Thoracic aorta (tissue), 2 donors: ENCODE results near the gene GPN2. TPM values are rescaled to one million over a fixed set of nuclear protein-coding genes. Genes with fewer than 3 reads are reported as not detected.

Source experiments
- ATAC-seq: fragments of 150-250 bp; one replicate; pipeline ENCODE4 v1.8.0; 2017; ENCODE audit warnings: low read depth; ENCODE audit not compliant: insufficient number of reproducible peaks, low FRiP score
- DNase-seq: peaks from one replicate; pipeline ENCODE4 v3.0.0-alpha.2; 2020; ENCODE audit warnings: low spot score
- H3K27ac ChIP-seq, 2 donors: fragments of 200-600 bp; sonication (generic); 1 replicate in 1 of 2; 2 replicates in 1 of 2; pipeline ENCODE4 v1.5.1; 2016; ENCODE audit warnings: mild to moderate bottlenecking in 2 of 2, moderate library complexity in 2 of 2
- H3K27me3 ChIP-seq: fragments of 200-600 bp; sonication (generic); replicated peaks from 2 replicates; pipeline ENCODE4 v1.6.0; 2016; ENCODE audit warnings: mild to moderate bottlenecking; ENCODE audit not compliant: insufficient read depth
- H3K36me3 ChIP-seq: fragments of 200-600 bp; sonication (generic); one replicate; pipeline ENCODE4 v1.5.1; 2016
- H3K4me1 ChIP-seq, 2 donors: fragments of 200-600 bp; sonication (generic); 1 replicate in 1 of 2; 2 replicates in 1 of 2; pipeline versions ENCODE4 v1.5.1 to v1.6.0; 2016; ENCODE audit warnings: low read depth in 2 of 2, mild to moderate bottlenecking in 1 of 2; ENCODE audit not compliant: control insufficient read depth in 1 of 2
- H3K4me3 ChIP-seq: fragments of 200-600 bp; sonication (generic); 2 replicates; pipeline ENCODE4 v1.5.1; 2016; ENCODE audit warnings: mild to moderate bottlenecking
- H3K9me3 ChIP-seq: fragments of 200-600 bp; sonication (generic); 2 replicates; pipeline ENCODE4 v1.5.1; 2016
- CTCF ChIP-seq: fragments of 200-600 bp; sonication (generic); IDR thresholded peaks from one replicate; pipeline ENCODE4 v1.5.1; 2019; ENCODE audit warnings: antibody characterized with exemption
- total RNA-seq, 2 donors: library from RNA; depleted of rRNA; stranded (reverse); fragments of >200 nt; gene quantifications; one replicate each; pipeline versions ENCODE4 v1.1.0 to v1.2.3, GENCODE V29; 2016

GPN2 gene
- total RNA-seq, result 10 to 100 TPM in 1 of 2 donors, 1 to 10 TPM in 1; 8.8 to 15.0 TPM

GRCh38 chr1:26889551-26890466, at the start of gene GPN2:
Gene GPN2 (minus strand): TSS chr1:26890283. CDS start chr1:26890096, 187 bp downstream.
- Histone ChIP-seq H3K36me3 (peaks cover 48% of the 10 kb centered on the region), H3K9me3 (no peaks in the 10 kb centered on the region), H3K27me3 (no peaks in the 10 kb centered on the region), H3K27ac (peak within 1 kb of the TSS; percentile 87 to 88), H3K4me1 (peaks cover 14 to 18% of the 10 kb centered on the region in 2 donors), H3K4me3 (peak within 1 kb of the TSS; percentile 84)
- DNase-seq (peak; percentile 21), ATAC-seq (peak; percentile 41)
- TF ChIP-seq CTCF, result no peak

- Histone ChIP-seq H3K27me3 (no peaks in the 10 kb centered on the region), H3K4me3 (no peak overlapping the region), H3K9me3 (no peaks in the 10 kb centered on the region), H3K27ac (no peak overlapping the region), H3K36me3 (peaks cover 29% of the 10 kb centered on the region), H3K4me1 (no peaks in the 10 kb centered on the region)
- TF ChIP-seq CTCF, result no peak
- DNase-seq, result no peak
- no peak for ATAC-seq
These were observed 48.6 kb upstream of the GPN2 start for GRCh38 chr1:26938659-26939025.

GRCh38 chr1:26938004-26938658, 48.0 kb upstream of the GPN2 start:
- no peaks in the 10 kb centered on the region for H3K27me3 ChIP-seq
- H3K9me3 ChIP-seq, result no peaks in the 10 kb centered on the region
- no peak for DNase-seq
- H3K4me1 ChIP-seq, result no peaks in the 10 kb centered on the region
- TF ChIP-seq CTCF, result no peak
- H3K27ac ChIP-seq, result no peak overlapping the region
- ATAC-seq, result no peak
- H3K4me3 ChIP-seq, result no peak overlapping the region
- peaks cover 24% of the 10 kb centered on the region for H3K36me3 ChIP-seq

DNA sequence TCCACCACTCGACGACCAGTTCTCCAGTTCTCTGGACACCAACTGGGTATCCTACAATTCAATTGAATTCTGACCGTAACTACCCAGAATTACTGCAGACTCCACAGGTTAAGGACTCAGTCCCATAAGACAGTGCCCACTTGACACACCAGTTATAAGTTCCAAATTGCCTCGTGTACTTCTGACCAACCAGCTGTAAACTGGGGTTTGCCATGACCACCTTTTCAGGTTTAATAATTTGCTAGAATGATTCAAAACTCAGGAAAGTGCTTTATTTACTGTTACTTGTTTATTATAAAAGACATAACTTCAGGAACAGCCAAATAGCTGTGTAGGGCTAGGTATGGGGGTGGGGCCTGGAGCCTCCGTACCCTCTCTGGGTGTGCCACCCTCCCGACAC, 46.7 kb upstream of the GPN2 start:
- no peak for DNase-seq
- no peak for ATAC-seq
- no peak overlapping the region for H3K4me3 ChIP-seq
- H3K27me3 ChIP-seq, result no peaks in the 10 kb centered on the region
- no peak overlapping the region for H3K27ac ChIP-seq
- no peaks in the 10 kb centered on the region for H3K9me3 ChIP-seq
- H3K4me1 ChIP-seq, result no peaks in the 10 kb centered on the region
- peaks cover 13% of the 10 kb centered on the region for H3K36me3 ChIP-seq
- no peak for TF ChIP-seq CTCF

DNA sequence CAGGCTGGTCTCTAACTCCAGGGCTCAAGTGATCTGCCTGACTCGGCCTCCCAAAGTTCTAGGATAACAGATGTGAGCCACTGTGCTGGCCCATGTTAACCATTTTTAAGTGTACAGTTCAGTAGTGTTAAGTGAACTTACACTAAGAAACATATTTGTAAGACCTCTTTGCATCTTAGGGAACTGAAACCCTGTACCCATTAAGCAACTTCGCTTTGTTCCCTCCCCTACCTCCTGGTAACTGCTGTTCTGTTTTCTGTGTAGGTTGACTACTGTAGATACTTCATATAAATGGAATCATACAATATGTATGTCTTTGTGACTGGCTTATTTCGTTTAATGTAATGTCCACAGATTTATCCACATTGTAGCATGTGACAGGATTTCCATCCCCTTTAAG, 42.4 kb upstream of the GPN2 start:
- Histone ChIP-seq H3K36me3 (peaks cover 20% of the 10 kb centered on the region), H3K9me3 (no peaks in the 10 kb centered on the region)
- no peak for ATAC-seq

More for the DNA sequence above, 42.4 kb upstream of the GPN2 start:
- Histone ChIP-seq H3K4me3 (no peak overlapping the region), H3K4me1 (no peaks in the 10 kb centered on the region), H3K27me3 (no peaks in the 10 kb centered on the region), H3K27ac (no peak overlapping the region)
- no peak for TF ChIP-seq CTCF
- no peak for DNase-seq
